Epithelial cell of esophagus (primary cell): ENCODE results near the gene RGMA.

Experiments used
- DNase-seq: peaks from one replicate; pipeline ENCODE4 v3.0.0; 2010; ENCODE audit warnings: low read depth
- H3K4me3 ChIP-seq: 2 replicates; pipeline ENCODE4 v1.5.1; 2011; ENCODE audit warnings: mild to moderate bottlenecking, low read length, control low read depth
- TF ChIP-seq, protein P1 (sequence below): IDR thresholded peaks from 2 replicates; pipeline ENCODE4 v1.5.1; 2011; ENCODE audit warnings: low read depth, mild to moderate bottlenecking, low read length, control low read depth, inconsistent platforms; ENCODE audit not compliant: insufficient read depth; ENCODE audit errors: missing control alignments

Gene RGMA

DNA sequence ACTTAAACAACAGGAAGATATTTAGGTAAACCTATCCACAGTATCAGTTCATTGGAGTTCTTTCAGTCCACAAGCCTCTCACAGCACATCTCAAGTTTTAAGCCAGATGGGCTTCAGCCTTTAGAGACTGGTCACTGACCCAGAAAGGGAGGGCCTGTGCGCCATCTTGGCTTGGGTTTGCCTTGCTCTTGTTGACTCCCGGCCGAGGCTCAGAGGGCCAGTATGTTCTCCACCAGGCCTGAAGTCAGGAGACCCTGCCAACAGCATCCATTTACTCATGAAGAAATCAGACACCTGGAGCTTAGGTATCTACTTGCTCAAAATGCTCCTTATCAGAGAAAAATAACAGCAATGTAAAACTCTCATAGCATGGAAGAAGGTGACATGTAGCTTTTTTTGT is 6.2 kb downstream of the RGMA start:
- TF ChIP-seq, protein P1, sequence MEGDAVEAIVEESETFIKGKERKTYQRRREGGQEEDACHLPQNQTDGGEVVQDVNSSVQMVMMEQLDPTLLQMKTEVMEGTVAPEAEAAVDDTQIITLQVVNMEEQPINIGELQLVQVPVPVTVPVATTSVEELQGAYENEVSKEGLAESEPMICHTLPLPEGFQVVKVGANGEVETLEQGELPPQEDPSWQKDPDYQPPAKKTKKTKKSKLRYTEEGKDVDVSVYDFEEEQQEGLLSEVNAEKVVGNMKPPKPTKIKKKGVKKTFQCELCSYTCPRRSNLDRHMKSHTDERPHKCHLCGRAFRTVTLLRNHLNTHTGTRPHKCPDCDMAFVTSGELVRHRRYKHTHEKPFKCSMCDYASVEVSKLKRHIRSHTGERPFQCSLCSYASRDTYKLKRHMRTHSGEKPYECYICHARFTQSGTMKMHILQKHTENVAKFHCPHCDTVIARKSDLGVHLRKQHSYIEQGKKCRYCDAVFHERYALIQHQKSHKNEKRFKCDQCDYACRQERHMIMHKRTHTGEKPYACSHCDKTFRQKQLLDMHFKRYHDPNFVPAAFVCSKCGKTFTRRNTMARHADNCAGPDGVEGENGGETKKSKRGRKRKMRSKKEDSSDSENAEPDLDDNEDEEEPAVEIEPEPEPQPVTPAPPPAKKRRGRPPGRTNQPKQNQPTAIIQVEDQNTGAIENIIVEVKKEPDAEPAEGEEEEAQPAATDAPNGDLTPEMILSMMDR, result no peak
- DNase-seq, result no peak
- H3K4me3 ChIP-seq, result no peak overlapping the region

GRCh38 chr15:93081399-93081798 is 7.6 kb downstream of the RGMA start:
- DNase-seq, result no peak
- TF ChIP-seq, protein P1, result no peak
- H3K4me3 ChIP-seq, result no peak overlapping the region

- TF ChIP-seq, protein P1, result no peak
- DNase-seq, result no peak
- no peak overlapping the region for H3K4me3 ChIP-seq
Observed at GRCh38 chr15:93080451-93080850, 8.6 kb downstream of the RGMA start.

DNA sequence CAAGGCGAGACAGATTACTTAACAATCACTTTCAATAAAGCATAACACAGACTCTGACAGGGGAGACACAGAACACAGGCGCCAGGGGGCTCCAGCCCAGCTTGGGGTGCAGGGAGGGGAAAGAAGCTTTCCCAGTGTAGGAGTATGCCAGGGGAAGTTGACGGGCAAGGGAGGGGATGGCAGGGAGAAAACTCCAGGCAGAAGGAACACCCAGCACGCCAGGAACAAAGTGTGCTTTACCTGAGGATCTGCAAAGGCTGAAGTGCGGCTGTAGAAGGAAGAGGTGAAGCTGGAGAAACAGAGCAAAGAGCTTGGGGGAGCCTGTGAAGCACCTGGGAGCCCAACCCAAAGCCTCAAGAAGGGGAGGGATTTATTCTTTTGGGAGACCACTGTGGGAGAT is 12.1 kb downstream of the RGMA start:
- TF ChIP-seq, protein P1, result no peak
- DNase-seq, result no peak

DNA sequence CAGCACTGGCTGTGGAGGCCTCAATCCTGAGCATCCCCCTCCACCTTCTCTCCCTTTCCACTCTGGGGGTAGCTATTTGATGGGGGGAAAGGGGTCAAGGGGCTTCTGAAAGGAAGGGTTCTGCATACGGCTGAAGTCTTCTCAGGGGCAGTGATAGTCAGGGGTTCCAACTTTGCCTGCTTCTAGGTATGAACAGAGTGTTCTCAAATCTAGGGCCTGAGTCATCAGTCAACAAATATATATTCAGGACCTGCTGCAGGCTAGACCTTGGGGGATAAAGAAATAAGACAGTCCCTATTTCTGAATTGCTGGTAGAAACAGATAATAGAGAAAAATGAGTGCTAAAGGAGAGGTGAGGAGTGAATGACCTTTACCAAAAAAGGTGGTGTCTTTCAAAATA is 12.8 kb downstream of the RGMA start:
- DNase-seq, result no peak
- no peak overlapping the region for H3K4me3 ChIP-seq
- TF ChIP-seq, protein P1, result no peak

More for the DNA sequence above, 12.1 kb downstream of the RGMA start:
- H3K4me3 ChIP-seq, result no peak overlapping the region

DNA sequence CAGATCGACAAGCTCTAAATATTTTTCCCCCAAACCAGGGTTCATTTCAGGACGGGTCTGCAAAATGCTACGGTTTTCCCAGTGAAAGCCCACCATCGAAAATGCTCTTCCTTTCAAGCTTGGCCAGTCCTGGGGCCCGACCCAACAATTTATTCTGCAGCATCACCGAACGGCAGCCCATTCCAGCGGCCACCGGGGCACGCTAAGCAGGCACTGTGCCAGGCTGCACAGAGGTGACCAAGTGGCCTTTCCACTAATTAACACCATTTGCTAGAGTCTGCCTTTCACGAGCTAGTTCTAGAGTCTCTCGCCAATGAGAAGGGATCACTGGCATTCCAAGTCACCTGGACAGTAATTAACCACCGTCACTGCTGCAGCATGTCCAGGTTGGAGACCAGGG is 14.4 kb downstream of the RGMA start:
- H3K4me3 ChIP-seq, result no peak overlapping the region
- DNase-seq, result no peak
- TF ChIP-seq, protein P1, result no peak

DNA sequence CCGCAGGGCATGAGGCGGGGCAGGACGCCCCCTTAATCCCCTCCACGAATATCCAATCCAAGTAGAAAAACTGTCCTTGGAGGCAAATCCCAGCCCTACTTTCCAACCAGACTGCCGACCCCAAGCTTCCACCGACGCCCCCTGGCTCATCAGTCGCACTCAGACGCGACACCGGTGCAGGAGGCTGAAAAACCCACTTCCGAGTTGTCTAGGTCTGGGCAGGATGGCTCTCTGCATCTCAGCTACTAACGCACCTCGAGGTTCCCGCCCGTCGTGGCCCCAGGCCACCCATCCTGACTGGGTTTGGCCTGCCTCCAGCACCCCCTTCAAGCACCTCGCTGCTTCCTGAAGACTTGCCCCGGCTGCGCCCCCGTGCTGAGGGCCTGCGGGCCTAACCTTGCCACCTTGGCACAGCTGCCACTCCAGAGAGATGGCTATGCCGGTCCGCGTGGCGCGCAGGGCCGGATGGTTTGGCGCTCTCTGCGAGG is 15.5 kb downstream of the RGMA start:
- no peak for DNase-seq
- H3K4me3 ChIP-seq, result peak overlapping the region; percentile 16
- TF ChIP-seq, protein P1, result no peak
